Upper lobe of left lung (tissue), 4 donors: ENCODE results near the gene CNOT3.

ENCODE experiments used
- CTCF ChIP-seq, 6 experiments: fragments of 450-650 bp in 4 of 6; fragments of 200-600 bp in 2 of 6; sonication (generic) in 2 of 6; IDR thresholded peaks; one replicate each; pipeline ENCODE4 v1.5.1; 2016 to 2019; ENCODE audit warnings: antibody characterized with exemption in 6 of 6
- POLR2AphosphoS5 ChIP-seq, 2 donors: sonication (generic); formaldehyde crosslinking; IDR thresholded peaks; one replicate each; pipeline ENCODE4 v1.5.1; 2017; ENCODE audit warnings: antibody characterized with exemption in 2 of 2

- TF ChIP-seq POLR2AphosphoS5 (IDR thresholded peaks at IDR 0.05) (no peak), CTCF (IDR thresholded peaks at IDR 0.05) (no peak)
These were observed 48.8 kb downstream of the CNOT3 start for GRCh38 chr19:54186351-54186750.
